CD4-positive, alpha-beta T cell (primary cell): Measurements from ENCODE around the gene PANX2. TPM values are rescaled to one million over a fixed set of nuclear protein-coding genes. Genes with fewer than 3 reads are reported as not detected.
"Not testable (repeated sequence)": the region's sequence is repeated elsewhere in the genome, so short reads cannot be mapped to it uniquely, and the experiment has no call there.

ENCODE experiments used
- ATAC-seq: fragments of 200-7000 bp; cut with Tn5 transposase; one replicate; pipeline ENCODE4 v1.10.0; 2022; ENCODE audit warnings: mild to moderate bottlenecking; ENCODE audit not compliant: poor library complexity
- CTCF ChIA-PET: fragments of 350-600 bp; sonication (Branson Sonifier 250); formaldehyde crosslinking; loops from one replicate; lab custom pipeline; 2021; ENCODE audit warnings: antibody characterized with exemption, inconsistent platforms; lab: Charles Lee
- POLR2A ChIA-PET: fragments of 350-600 bp; sonication (Branson Sonifier 250); formaldehyde crosslinking; loops from one replicate; lab custom pipeline; 2021; ENCODE audit warnings: antibody characterized with exemption, inconsistent platforms; lab: Charles Lee
- DNase-seq, 14 experiments: peaks; one replicate each; pipeline ENCODE4 v3.0.0-alpha.2; 2013 to 2020; ENCODE audit warnings: mixed read lengths in 2 of 14
- H3K27ac ChIP-seq, 2 donors: one replicate each; pipeline versions ENCODE4 v1.5.1 to v1.7.0; 2013; ENCODE audit warnings: low read length in 2 of 2, low read depth in 1 of 2, mild to moderate bottlenecking in 1 of 2
- H3K27me3 ChIP-seq, 2 experiments: 1 replicate in 1 of 2; 2 replicates in 1 of 2; pipeline versions ENCODE4 v1.6.1 to v1.7.0; 2013; ENCODE audit warnings: low read length in 2 of 2, control low read depth in 1 of 2, mild to moderate bottlenecking in 1 of 2, moderate library complexity in 1 of 2; ENCODE audit not compliant: insufficient read depth in 2 of 2, control insufficient read depth in 1 of 2
- H3K36me3 ChIP-seq: one replicate; pipeline ENCODE4 v1.6.1; 2013; ENCODE audit warnings: low read length, control low read depth; ENCODE audit not compliant: insufficient read depth
- H3K4me1 ChIP-seq: one replicate; pipeline ENCODE4 v1.6.1; 2013; ENCODE audit warnings: low read length, control low read depth; ENCODE audit not compliant: insufficient read depth
- H3K4me3 ChIP-seq: one replicate; pipeline ENCODE4 v1.5.1; 2013; ENCODE audit warnings: mild to moderate bottlenecking, low read length, moderate library complexity
- H3K9me3 ChIP-seq, 2 experiments: 1 replicate in 1 of 2; 2 replicates in 1 of 2; pipeline versions ENCODE4 v1.6.1 to v1.7.0; 2013; ENCODE audit warnings: low read length in 2 of 2, mild to moderate bottlenecking in 2 of 2, control low read depth in 1 of 2, moderate library complexity in 1 of 2; ENCODE audit not compliant: control insufficient read depth in 1 of 2, insufficient read depth in 1 of 2
- H3K27ac Mint-ChIP-seq: one replicate; pipeline ENCODE4 v1.8.0; 2020; ENCODE audit warnings: mixed read lengths
- H3K27me3 Mint-ChIP-seq: one replicate; pipeline ENCODE4 v1.8.0; 2021; ENCODE audit warnings: mixed read lengths
- H3K36me3 Mint-ChIP-seq: one replicate; pipeline ENCODE4 v1.8.0; 2021; ENCODE audit warnings: low read depth, mixed read lengths
- H3K4me1 Mint-ChIP-seq: one replicate; pipeline ENCODE4 v1.8.0; 2021; ENCODE audit warnings: low read depth, mixed read lengths
- H3K4me3 Mint-ChIP-seq: one replicate; pipeline ENCODE4 v1.8.0; 2020; ENCODE audit warnings: mild to moderate bottlenecking, mixed read lengths
- H3K9me3 Mint-ChIP-seq: one replicate; pipeline ENCODE4 v1.8.0; 2020; ENCODE audit warnings: mixed read lengths
- intact Hi-C, 2 experiments: fragments of 100-400 bp; cut with DNase I in 1 of 2; cut with micrococcal nuclease in 1 of 2; formaldehyde crosslinking; loops; one replicate each; pipeline versions ENCODE4 v1.15.1 to v1.9.0; 2023 to 2025; cut with DNase I, micrococcal nuclease
- total RNA-seq, 174 experiments: library from RNA in 2 of 174; stranded (reverse) in 2 of 174; gene quantifications; one replicate each; pipeline ENCODE4 v1.2.3 and lab custom pipeline; 2021 to 2026
- TF ChIP-seq, protein P1 (sequence below): fragments of 200-600 bp; IDR thresholded peaks from one replicate; pipeline ENCODE4 v1.8.0; 2022; ENCODE audit warnings: antibody characterized with exemption, mild to moderate bottlenecking

Gene PANX2
- total RNA-seq, 2 experiments from 2014 or later: 0.11 to 0.16 TPM

DNA sequence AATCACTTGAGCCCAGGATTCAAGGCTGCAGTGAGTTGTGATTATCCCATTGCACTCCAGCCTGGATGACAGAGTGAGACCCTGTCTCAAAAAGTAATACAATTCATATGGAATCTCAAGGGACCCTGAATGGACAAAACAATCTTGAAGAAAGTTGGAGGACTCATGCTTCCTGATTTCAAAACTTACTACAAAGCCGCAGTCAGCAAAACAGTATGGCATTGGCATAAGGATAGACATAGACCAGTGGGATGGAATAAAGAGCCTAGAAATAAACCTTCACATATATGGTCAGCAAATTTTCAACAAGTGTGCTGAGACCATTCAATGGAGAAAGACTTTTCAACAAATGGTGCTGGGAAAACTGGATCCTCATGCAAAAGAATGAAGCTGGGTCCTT lies 32.8 kb downstream of the PANX2 start:
- Histone ChIP-seq H3K27me3 (no peaks in the 10 kb centered on the region), H3K4me1 (peaks cover 30% of the 10 kb centered on the region), H3K9me3 (no peaks in the 10 kb centered on the region), H3K27ac (no peak overlapping the region), H3K36me3 (peaks cover 32% of the 10 kb centered on the region), H3K4me3 (no peak overlapping the region)
- ChIA-PET CTCF (interaction anchor here (4.2 kb wide), 1 partner anchor 13 kb away, joined by 13 read pairs; no protein-coding TSS in a partner anchor), POLR2A (interaction anchor here (1.4 kb wide), 1 partner anchor 12 kb away, joined by 4 read pairs; no protein-coding TSS in a partner anchor)
- no peaks in the 10 kb centered on the region for H3K9me3 Mint-ChIP-seq
- intact Hi-C loops: loop anchor here in 1 of 2 experiments (2.0 to 10.0 kb wide), 2 partner anchors 18 to 368 kb away; partner anchors contain the start of gene TRABD
- H3K36me3 Mint-ChIP-seq: peaks cover 47% of the 10 kb centered on the region
- no peaks in the 10 kb centered on the region for H3K27me3 Mint-ChIP-seq
- TF ChIP-seq, protein P1, sequence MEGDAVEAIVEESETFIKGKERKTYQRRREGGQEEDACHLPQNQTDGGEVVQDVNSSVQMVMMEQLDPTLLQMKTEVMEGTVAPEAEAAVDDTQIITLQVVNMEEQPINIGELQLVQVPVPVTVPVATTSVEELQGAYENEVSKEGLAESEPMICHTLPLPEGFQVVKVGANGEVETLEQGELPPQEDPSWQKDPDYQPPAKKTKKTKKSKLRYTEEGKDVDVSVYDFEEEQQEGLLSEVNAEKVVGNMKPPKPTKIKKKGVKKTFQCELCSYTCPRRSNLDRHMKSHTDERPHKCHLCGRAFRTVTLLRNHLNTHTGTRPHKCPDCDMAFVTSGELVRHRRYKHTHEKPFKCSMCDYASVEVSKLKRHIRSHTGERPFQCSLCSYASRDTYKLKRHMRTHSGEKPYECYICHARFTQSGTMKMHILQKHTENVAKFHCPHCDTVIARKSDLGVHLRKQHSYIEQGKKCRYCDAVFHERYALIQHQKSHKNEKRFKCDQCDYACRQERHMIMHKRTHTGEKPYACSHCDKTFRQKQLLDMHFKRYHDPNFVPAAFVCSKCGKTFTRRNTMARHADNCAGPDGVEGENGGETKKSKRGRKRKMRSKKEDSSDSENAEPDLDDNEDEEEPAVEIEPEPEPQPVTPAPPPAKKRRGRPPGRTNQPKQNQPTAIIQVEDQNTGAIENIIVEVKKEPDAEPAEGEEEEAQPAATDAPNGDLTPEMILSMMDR: no peak
- no peak for DNase-seq
- peak overlapping the region; percentile 16 for H3K4me3 Mint-ChIP-seq
- ATAC-seq: no peak
- peaks cover 27% of the 10 kb centered on the region for H3K4me1 Mint-ChIP-seq
- no peak overlapping the region for H3K27ac Mint-ChIP-seq

GRCh38 chr22:50204571-50204970 lies 34.0 kb downstream of the PANX2 start:
- DNase-seq (no peak), ATAC-seq (no peak)
- no peak overlapping the region for H3K4me3 ChIP-seq
- CTCF ChIA-PET: interaction anchor here (4.2 kb wide), 1 partner anchor 14 kb away, joined by 13 read pairs; no protein-coding TSS in a partner anchor
- TF ChIP-seq, protein P1: no peak
- peaks cover 30% of the 10 kb centered on the region for H3K36me3 ChIP-seq
- no peak overlapping the region for H3K27ac ChIP-seq
- Mint-ChIP-seq H3K4me3 (no peak overlapping the region), H3K36me3 (peaks cover 42% of the 10 kb centered on the region), H3K4me1 (peaks cover 28% of the 10 kb centered on the region), H3K27me3 (no peaks in the 10 kb centered on the region), H3K27ac (no peak overlapping the region), H3K9me3 (no peaks in the 10 kb centered on the region)
- H3K27me3 ChIP-seq: no peaks in the 10 kb centered on the region
- intact Hi-C loops: loop anchor here in 1 of 2 experiments (10.0 kb wide), 1 partner anchor 370 kb away; no protein-coding TSS in a partner anchor
- H3K4me1 ChIP-seq: peaks cover 30% of the 10 kb centered on the region
- H3K9me3 ChIP-seq: no peaks in the 10 kb centered on the region
- POLR2A ChIA-PET: no interaction called here

DNA sequence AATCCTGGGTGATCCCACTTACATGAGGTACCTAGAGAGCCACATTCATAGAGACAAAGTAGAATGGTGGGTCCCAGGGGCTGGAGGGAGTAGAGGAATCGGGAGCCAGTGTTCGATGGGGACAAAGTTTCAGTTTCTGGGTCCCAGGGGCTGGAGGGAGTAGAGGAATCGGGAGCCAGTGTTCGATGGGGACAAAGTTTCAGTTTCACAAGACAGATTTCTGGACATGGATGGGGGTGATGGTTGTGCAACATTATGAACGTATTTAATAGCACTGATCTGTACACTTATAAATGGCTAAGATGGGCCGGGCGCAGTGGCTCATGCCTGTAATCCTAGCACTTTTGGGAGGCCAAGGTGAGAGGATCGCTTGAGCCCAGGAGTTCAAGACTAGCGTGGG lies 34.5 kb downstream of the PANX2 start:
- POLR2A ChIA-PET, H3K27me3 Mint-ChIP-seq, H3K9me3 Mint-ChIP-seq, H3K4me3 Mint-ChIP-seq, H3K9me3 ChIP-seq, H3K27ac Mint-ChIP-seq, ATAC-seq, H3K27ac ChIP-seq, H3K4me3 ChIP-seq, H3K27me3 ChIP-seq, DNase-seq: not testable (repeated sequence)
- intact Hi-C loops: loop anchor here (5.0 to 10.0 kb wide), 4 partner anchors 33 to 370 kb away; partner anchors contain the start of gene PANX2 (in 1 of the 2)
- Mint-ChIP-seq H3K4me1 (peaks cover 32% of the 10 kb centered on the region), H3K36me3 (peaks cover 42% of the 10 kb centered on the region)
- CTCF ChIA-PET: interaction anchor here (4.2 kb wide), 1 partner anchor 14 kb away, joined by 13 read pairs; no protein-coding TSS in a partner anchor
- Histone ChIP-seq H3K36me3 (peaks cover 31% of the 10 kb centered on the region), H3K4me1 (peaks cover 30% of the 10 kb centered on the region)
